HepG2 (cell line): Measurements from ENCODE around the gene COX8C. TPM values are rescaled to one million over a fixed set of nuclear protein-coding genes. Genes with fewer than 3 reads are reported as not detected.

Experiments
- ATAC-seq: fragments of 200-7000 bp; cut with Tn5 transposase; 3 replicates; pipeline ENCODE4 v1.9.1; 2020; ENCODE audit warnings: mild to moderate bottlenecking, moderate library complexity
- BruUV-seq: library from RNA; stranded (reverse); fragments of 400-500 nt; replicated peaks from 2 replicates; lab custom pipeline; 2021; lab: Mats Ljungman, UMichigan
- CTCF ChIA-PET: fragments of 300-600 bp; formaldehyde crosslinking; extraction: SDS; loops from one replicate; lab custom pipeline; 2021; ENCODE audit warnings: low total read pairs, inconsistent platforms, low intra/inter-chr PET ratio; lab: Yijun Ruan, JAX
- POLR2A ChIA-PET: fragments of 350-600 bp; sonication (Branson Sonifier 250); formaldehyde crosslinking; loops from one replicate; lab custom pipeline; 2020; ENCODE audit warnings: antibody characterized with exemption, inconsistent platforms; lab: Yijun Ruan, JAX
- DNase-seq: peaks from one replicate; pipeline ENCODE4 v3.0.0-alpha.2; 2015; ENCODE audit warnings: low spot score
- FAIRE-seq: peaks from 3 replicates; lab custom pipeline; 2011; peaks lifted over from hg19 to GRCh38; lab: Jason Lieb, UNC
- H2AFZ ChIP-seq: one replicate; pipeline ENCODE4 v1.6.1; 2011; ENCODE audit warnings: low read length, inconsistent platforms
- H3K27ac ChIP-seq: fragments of 300-600 bp; 3 replicates; pipeline ENCODE4 v1.8.0; 2011; ENCODE audit warnings: mixed run types, mild to moderate bottlenecking, mixed read lengths, low read length, inconsistent platforms; ENCODE audit not compliant: insufficient read depth; ENCODE audit errors: extremely low read length
- H3K27me3 ChIP-seq, 2 experiments: fragments of 200-600 bp in 1 of 2; 2 replicates in 1 of 2; 3 replicates in 1 of 2; pipeline versions ENCODE4 v1.6.0 to v1.8.0; 2011; ENCODE audit warnings: low read length in 2 of 2, mild to moderate bottlenecking in 2 of 2, moderate library complexity in 2 of 2, inconsistent platforms in 1 of 2; ENCODE audit not compliant: insufficient read depth in 2 of 2, control insufficient read depth in 1 of 2
- H3K36me3 ChIP-seq, 2 experiments: fragments of 200-600 bp in 1 of 2; replicated peaks in 1 of 2; 2 replicates in 1 of 2; 3 replicates in 1 of 2; pipeline versions ENCODE4 v1.5.1 to v1.8.0; 2011; ENCODE audit warnings: low read length in 2 of 2, inconsistent platforms in 1 of 2; ENCODE audit not compliant: insufficient read depth in 2 of 2, control insufficient read depth in 1 of 2
- H3K4me1 ChIP-seq: 2 replicates; pipeline ENCODE4 v1.5.1; 2012; ENCODE audit warnings: low read length, inconsistent platforms; ENCODE audit not compliant: insufficient read depth
- H3K4me2 ChIP-seq: 2 replicates; pipeline ENCODE4 v1.6.0; 2011; ENCODE audit warnings: low read depth, low read length, inconsistent platforms
- H3K4me3 ChIP-seq, 3 experiments: fragments of 200-600 bp in 1 of 3; sonication (generic), shearing (Covaris generic) in 1 of 3; replicated peaks in 1 of 3; 2 replicates each; pipeline ENCODE4 v1.5.1; 2011 to 2016; ENCODE audit warnings: low read length in 3 of 3, inconsistent platforms in 2 of 3, low read depth in 2 of 3, mild to moderate bottlenecking in 2 of 3, control low read depth in 1 of 3, mixed read lengths in 1 of 3; ENCODE audit not compliant: insufficient read depth in 1 of 3
- H3K79me2 ChIP-seq: one replicate; pipeline ENCODE4 v1.6.1; 2011; ENCODE audit warnings: low read length, inconsistent platforms; ENCODE audit not compliant: insufficient read depth
- H3K9ac ChIP-seq: 2 replicates; pipeline ENCODE4 v1.6.0; 2011; ENCODE audit warnings: mild to moderate bottlenecking, low read depth, low read length, inconsistent platforms; ENCODE audit not compliant: insufficient read depth
- H3K9me3 ChIP-seq: 2 replicates; pipeline ENCODE4 v1.5.1; 2012; ENCODE audit warnings: mild to moderate bottlenecking, low read length
- H4K20me1 ChIP-seq: 2 replicates; pipeline ENCODE4 v1.6.0; 2011; ENCODE audit warnings: inconsistent platforms, mild to moderate bottlenecking, low read length, moderate library complexity; ENCODE audit not compliant: insufficient read depth
- ATAD3A ChIP-seq: sonication (generic); formaldehyde crosslinking; IDR thresholded peaks from 2 replicates; pipeline ENCODE4 v1.4.0; 2020; ENCODE audit warnings: missing genetic modification reagents
- DNMT3B ChIP-seq: conservative IDR thresholded peaks from 2 replicates; pipeline ENCODE4 v1.6.1; 2016; ENCODE audit warnings: missing biosample characterization, control low read depth
- ESRRA ChIP-seq: sonication (generic); formaldehyde crosslinking; IDR thresholded peaks from 2 replicates; pipeline ENCODE4 v1.5.1; 2020; ENCODE audit warnings: mild to moderate bottlenecking, low read depth, missing genetic modification reagents
- FOXP1 ChIP-seq, 2 experiments: fragments of 450-650 bp in 1 of 2; IDR thresholded peaks; 2 replicates each; pipeline ENCODE4 v1.6.1; 2017 to 2018; ENCODE audit warnings: antibody characterized with exemption in 1 of 2
- IKZF4 ChIP-seq: sonication (generic); formaldehyde crosslinking; IDR thresholded peaks from 2 replicates; pipeline ENCODE4 v1.5.1; 2020; ENCODE audit warnings: borderline replicate concordance, mild to moderate bottlenecking, low read depth, missing genetic modification reagents; ENCODE audit errors: not compliant biosample characterization
- MXD4 ChIP-seq: IDR thresholded peaks from 2 replicates; pipeline ENCODE4 v1.6.1; 2016; ENCODE audit warnings: mild to moderate bottlenecking, missing biosample characterization, missing genetic modification reagents
- SNRNP70 ChIP-seq: fragments of 200-400 bp; formaldehyde crosslinking; IDR thresholded peaks from 2 replicates; pipeline ENCODE4 v1.6.1; 2017; ENCODE audit warnings: mild to moderate bottlenecking, low read depth, low read length, moderate library complexity
- SP5 ChIP-seq: IDR thresholded peaks from 2 replicates; pipeline ENCODE4 v1.6.1; 2016; ENCODE audit warnings: low read depth, borderline replicate concordance
- SRF ChIP-seq: IDR thresholded peaks from 2 replicates; pipeline ENCODE4 v1.6.1; 2011; ENCODE audit warnings: mild to moderate bottlenecking, low read depth, low read length, moderate library complexity
- SRSF4 ChIP-seq: fragments of 200-400 bp; formaldehyde crosslinking; IDR thresholded peaks from one replicate; pipeline ENCODE4 v1.6.1; 2018; ENCODE audit warnings: mild to moderate bottlenecking, low read depth, low read length, moderate library complexity; ENCODE audit not compliant: poor library complexity, severe bottlenecking
- TEAD3 ChIP-seq: optimal IDR thresholded peaks from 2 replicates; pipeline ENCODE3; 2016; ENCODE audit warnings: borderline replicate concordance
- TP53 ChIP-seq: sonication (generic); formaldehyde crosslinking; conservative IDR thresholded peaks from 2 replicates; pipeline ENCODE4 v1.4.0; 2020; ENCODE audit warnings: missing genetic modification reagents
- ZBTB20 ChIP-seq: sonication (generic); formaldehyde crosslinking; IDR thresholded peaks from 2 replicates; pipeline ENCODE4 v1.8.1; 2023; ENCODE audit warnings: missing genetic modification reagents, low read depth, mild to moderate bottlenecking, borderline replicate concordance
- ZNF17 ChIP-seq: sonication (generic); formaldehyde crosslinking; IDR thresholded peaks from 2 replicates; pipeline ENCODE4 v1.5.0; 2020; ENCODE audit warnings: mild to moderate bottlenecking, missing genetic modification reagents
- ZNF460 ChIP-seq: sonication (generic); formaldehyde crosslinking; IDR thresholded peaks from 2 replicates; pipeline ENCODE4 v1.5.1; 2020; ENCODE audit warnings: missing genetic modification reagents, mild to moderate bottlenecking, borderline replicate concordance
- ZNF713 ChIP-seq: sonication (generic); formaldehyde crosslinking; IDR thresholded peaks from 2 replicates; pipeline ENCODE4 v1.4.0; 2020; ENCODE audit warnings: mild to moderate bottlenecking, missing genetic modification reagents
- ZNF879 ChIP-seq: sonication (generic); formaldehyde crosslinking; IDR thresholded peaks from 2 replicates; pipeline ENCODE4 v1.8.1; 2023; ENCODE audit warnings: missing genetic modification reagents
- WGBS: methylation state at CpG from one replicate; pipeline ENCODE4 v1.1.6; 2017; ENCODE audit warnings: low lambda C conversion rate; 5-methylcytosine and 5-hydroxymethylcytosine counted together
- in situ Hi-C: cut with HindIII; loops from 2 replicates; pipeline ENCODE4 v1.10.0; 2017; ENCODE audit warnings: low pct_unique_long_range_greater_than_20kb; ENCODE audit not compliant: extremely low pct_ligation_motif_present
- intact Hi-C: fragments of 100-400 bp; cut with micrococcal nuclease; formaldehyde crosslinking; loops from one replicate; pipeline ENCODE4 v1.10.0; 2022; ENCODE audit not compliant: unreplicated experiment
- polyA plus RNA-seq, 8 experiments: library from polyadenylated mRNA; depleted of rRNA in 3 of 8; stranded (reverse) in 7 of 8; unstranded in 1 of 8; fragments of >200 nt; fragmentation: Illumina TruSeq in 4 of 8; extraction: Trizol in 4 of 8; gene quantifications; 2 replicates each; pipeline versions ENCODE4 v1.2.1 to v1.2.3, GENCODE V29; 2011 to 2016; ENCODE audit warnings: low read depth in 4 of 8, missing spikeins in 1 of 8, mixed read lengths in 1 of 8; ENCODE audit not compliant: insufficient read depth in 1 of 8
- total RNA-seq, 5 experiments: library from RNA; depleted of rRNA; stranded (reverse); fragments of >200 nt; fragmentation: Illumina TruSeq; extraction: Trizol; gene quantifications; 2 replicates each; pipeline ENCODE4 v1.2.3, GENCODE V29; 2016; ENCODE audit warnings: low read depth in 1 of 5
- TF ChIP-seq, protein P1 (sequence below): sonication (generic); formaldehyde crosslinking; IDR thresholded peaks from 2 replicates; pipeline ENCODE4 v1.4.0; 2020; ENCODE audit warnings: missing genetic modification reagents, borderline replicate concordance
- TF ChIP-seq, protein P2 (sequence below): fragments of 450-650 bp; IDR thresholded peaks from 2 replicates; pipeline ENCODE4 v1.6.1; 2016

The COX8C gene
- total and polyA plus RNA-seq, 2 of the 13 experiments (the other 11 are each of a cell fraction or from before 2014, with no cell fraction given), result not detected

DNA sequence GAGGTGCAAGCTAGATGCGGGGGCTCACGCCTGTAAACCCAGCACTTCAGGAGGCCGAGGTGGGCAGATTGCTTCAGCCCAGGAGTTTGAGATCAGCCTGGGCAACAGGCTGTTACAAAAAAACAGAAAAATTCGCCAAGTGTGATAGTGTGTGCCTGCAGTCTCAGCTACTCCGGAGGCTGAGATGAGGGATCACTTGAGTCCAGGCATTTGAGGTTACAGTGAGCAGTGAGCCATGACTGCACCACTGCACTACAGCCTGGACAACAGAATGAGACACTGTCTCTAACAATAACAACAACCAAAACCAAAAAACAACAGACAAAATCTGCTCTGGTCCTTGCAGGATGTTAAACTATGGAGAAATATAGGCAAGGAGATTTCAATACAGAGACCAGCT, 28.1 kb upstream of the COX8C start:
- FAIRE-seq (no peak), ATAC-seq (no peak), DNase-seq (no peak)
- peaks cover 32% of the 10 kb centered on the region for H4K20me1 ChIP-seq
- H3K27me3 ChIP-seq, result no peaks in the 10 kb centered on the region
- H3K27ac ChIP-seq, result no peak overlapping the region
- H3K9ac ChIP-seq, result no peak overlapping the region
- H3K4me2 ChIP-seq, result no peak overlapping the region
- in situ Hi-C loops (no loop called here), intact Hi-C loops (no loop called here)
- BruUV-seq, result no TSS peak
- no peak for TF ChIP-seq ZNF713 (CRISPR knock-in tag)
- TF ChIP-seq ATAD3A (CRISPR knock-in tag), result no peak
- no peak for TF ChIP-seq SNRNP70
- TF ChIP-seq ZNF460, result no peak
- no peak for TF ChIP-seq ESRRA (CRISPR knock-in tag)
- TF ChIP-seq DNMT3B, result no peak
- TF ChIP-seq ZNF17 (CRISPR knock-in tag), result no peak
- TF ChIP-seq, protein P1, sequence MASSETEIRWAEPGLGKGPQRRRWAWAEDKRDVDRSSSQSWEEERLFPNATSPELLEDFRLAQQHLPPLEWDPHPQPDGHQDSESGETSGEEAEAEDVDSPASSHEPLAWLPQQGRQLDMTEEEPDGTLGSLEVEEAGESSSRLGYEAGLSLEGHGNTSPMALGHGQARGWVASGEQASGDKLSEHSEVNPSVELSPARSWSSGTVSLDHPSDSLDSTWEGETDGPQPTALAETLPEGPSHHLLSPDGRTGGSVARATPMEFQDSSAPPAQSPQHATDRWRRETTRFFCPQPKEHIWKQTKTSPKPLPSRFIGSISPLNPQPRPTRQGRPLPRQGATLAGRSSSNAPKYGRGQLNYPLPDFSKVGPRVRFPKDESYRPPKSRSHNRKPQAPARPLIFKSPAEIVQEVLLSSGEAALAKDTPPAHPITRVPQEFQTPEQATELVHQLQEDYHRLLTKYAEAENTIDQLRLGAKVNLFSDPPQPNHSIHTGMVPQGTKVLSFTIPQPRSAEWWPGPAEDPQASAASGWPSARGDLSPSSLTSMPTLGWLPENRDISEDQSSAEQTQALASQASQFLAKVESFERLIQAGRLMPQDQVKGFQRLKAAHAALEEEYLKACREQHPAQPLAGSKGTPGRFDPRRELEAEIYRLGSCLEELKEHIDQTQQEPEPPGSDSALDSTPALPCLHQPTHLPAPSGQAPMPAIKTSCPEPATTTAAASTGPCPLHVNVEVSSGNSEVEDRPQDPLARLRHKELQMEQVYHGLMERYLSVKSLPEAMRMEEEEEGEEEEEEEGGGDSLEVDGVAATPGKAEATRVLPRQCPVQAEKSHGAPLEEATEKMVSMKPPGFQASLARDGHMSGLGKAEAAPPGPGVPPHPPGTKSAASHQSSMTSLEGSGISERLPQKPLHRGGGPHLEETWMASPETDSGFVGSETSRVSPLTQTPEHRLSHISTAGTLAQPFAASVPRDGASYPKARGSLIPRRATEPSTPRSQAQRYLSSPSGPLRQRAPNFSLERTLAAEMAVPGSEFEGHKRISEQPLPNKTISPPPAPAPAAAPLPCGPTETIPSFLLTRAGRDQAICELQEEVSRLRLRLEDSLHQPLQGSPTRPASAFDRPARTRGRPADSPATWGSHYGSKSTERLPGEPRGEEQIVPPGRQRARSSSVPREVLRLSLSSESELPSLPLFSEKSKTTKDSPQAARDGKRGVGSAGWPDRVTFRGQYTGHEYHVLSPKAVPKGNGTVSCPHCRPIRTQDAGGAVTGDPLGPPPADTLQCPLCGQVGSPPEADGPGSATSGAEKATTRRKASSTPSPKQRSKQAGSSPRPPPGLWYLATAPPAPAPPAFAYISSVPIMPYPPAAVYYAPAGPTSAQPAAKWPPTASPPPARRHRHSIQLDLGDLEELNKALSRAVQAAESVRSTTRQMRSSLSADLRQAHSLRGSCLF (CRISPR knock-in tag), result no peak
- no peak for TF ChIP-seq SP5
- no peak for TF ChIP-seq FOXP1 (IDR thresholded peaks at IDR 0.05)
- no peak for TF ChIP-seq FOXP1 (CRISPR knock-in tag; IDR thresholded peaks at IDR 0.05)
- TF ChIP-seq SRF, result no peak
- TF ChIP-seq TP53 (CRISPR knock-in tag), result no peak
- TF ChIP-seq IKZF4 (CRISPR knock-in tag), result no peak
- TF ChIP-seq ZNF879 (CRISPR knock-in tag), result no peak
- no peak for TF ChIP-seq ZBTB20 (CRISPR knock-in tag)
- TF ChIP-seq TEAD3 (CRISPR knock-in tag), result no peak
- TF ChIP-seq SRSF4, result no peak
- TF ChIP-seq MXD4 (CRISPR knock-in tag), result no peak
- TF ChIP-seq, protein P2, sequence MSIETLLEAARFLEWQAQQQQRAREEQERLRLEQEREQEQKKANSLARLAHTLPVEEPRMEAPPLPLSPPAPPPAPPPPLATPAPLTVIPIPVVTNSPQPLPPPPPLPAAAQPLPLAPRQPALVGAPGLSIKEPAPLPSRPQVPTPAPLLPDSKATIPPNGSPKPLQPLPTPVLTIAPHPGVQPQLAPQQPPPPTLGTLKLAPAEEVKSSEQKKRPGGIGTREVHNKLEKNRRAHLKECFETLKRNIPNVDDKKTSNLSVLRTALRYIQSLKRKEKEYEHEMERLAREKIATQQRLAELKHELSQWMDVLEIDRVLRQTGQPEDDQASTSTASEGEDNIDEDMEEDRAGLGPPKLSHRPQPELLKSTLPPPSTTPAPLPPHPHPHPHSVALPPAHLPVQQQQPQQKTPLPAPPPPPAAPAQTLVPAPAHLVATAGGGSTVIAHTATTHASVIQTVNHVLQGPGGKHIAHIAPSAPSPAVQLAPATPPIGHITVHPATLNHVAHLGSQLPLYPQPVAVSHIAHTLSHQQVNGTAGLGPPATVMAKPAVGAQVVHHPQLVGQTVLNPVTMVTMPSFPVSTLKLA, result no peak
- ChIA-PET CTCF (no interaction called here), POLR2A (interaction anchor here (1.2 kb wide), 1 partner anchor 13 kb away, joined by 3 read pairs; no protein-coding TSS in a partner anchor)
- no peaks in the 10 kb centered on the region for H3K9me3 ChIP-seq
- no peak overlapping the region for H2AFZ ChIP-seq
- H3K79me2 ChIP-seq, result peaks cover 90% of the 10 kb centered on the region
- peaks cover 35% of the 10 kb centered on the region for H3K4me1 ChIP-seq
- no peak overlapping the region for H3K4me3 ChIP-seq
- H3K36me3 ChIP-seq, result no peaks in the 10 kb centered on the region
- WGBS, result 90% methylated on average over 5 of the region's 5 CpGs
